Measurements from ENCODE around the gene PIGT. TPM values are rescaled to one million over a fixed set of nuclear protein-coding genes. Genes with fewer than 3 reads are reported as not detected.

The PIGT gene
- polyA plus RNA-seq, 1 of the 3 experiments (the other 2 are of a cell fraction): 144 TPM

DNA sequence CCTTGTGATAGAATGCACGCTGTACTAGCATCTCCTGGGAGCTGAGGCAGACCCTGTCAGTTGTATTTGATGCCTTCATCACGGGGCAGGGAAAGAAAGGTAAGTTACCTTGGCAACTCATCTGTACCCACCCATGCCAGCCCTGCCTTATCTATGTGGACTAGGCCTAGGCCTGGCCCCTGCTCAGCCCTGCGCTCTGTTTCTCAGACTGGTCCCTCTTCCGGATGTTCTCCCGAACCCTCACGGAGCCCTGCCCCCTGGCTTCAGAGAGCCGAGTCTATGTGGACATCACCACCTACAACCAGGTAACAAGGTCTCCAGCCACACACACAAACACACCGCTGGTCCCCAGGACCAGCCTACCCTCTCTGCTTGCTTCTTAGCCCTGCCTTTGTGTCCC, 4.2 kb downstream of the PIGT start:
- Histone ChIP-seq H3F3A (replicated peaks; ENCODE audit: insufficient read depth) (peaks cover 3% of the 10 kb centered on the region), H3K27me3 (ENCODE audit: insufficient read depth) (no peaks in the 10 kb centered on the region), H2AFZ (ENCODE audit: low read depth) (no peak overlapping the region), H3K4me2 (no peak overlapping the region), H3K4me1 (ENCODE audit: control insufficient read depth in 1 of 2, insufficient read depth in 2 of 2, low read depth in 1 of 2, low read length in 1 of 2) (peaks cover 6 to 7% of the 10 kb centered on the region in 2 experiments), H3K9me3 (no peaks in the 10 kb centered on the region), H3K9ac (no peak overlapping the region), H4K20me1 (ENCODE audit: insufficient read depth) (no peaks in the 10 kb centered on the region), H3K4me3 (ENCODE audit: low read depth in 2 of 2, low read length in 1 of 2) (no peak overlapping the region), H3K79me2 (ENCODE audit: insufficient read depth) (peaks cover 24% of the 10 kb centered on the region), H3K27ac (ENCODE audit: low read depth in 2 of 2, low read length in 1 of 2) (peak overlapping the region in 1 of 2 experiments; percentile 65; a peak in 2 of 4 replicates), H3K36me3 (replicated peaks in 1 of 2; ENCODE audit: control insufficient read depth in 1 of 2, insufficient read depth in 2 of 2, low read length in 1 of 2) (peaks cover 25 to 59% of the 10 kb centered on the region in 2 experiments), H3K9me2 (no peaks in the 10 kb centered on the region)
- TF ChIP-seq POLR2AphosphoS5 (IDR thresholded peaks at IDR 0.05; ENCODE audit: low read depth, low read length): no peak
- no peak for TF ChIP-seq TEAD4 (IDR thresholded peaks at IDR 0.05; ENCODE audit: borderline replicate concordance, insufficient read depth)
- CTCF ChIA-PET: interaction anchor here (0.6 to 1.7 kb wide), 6 partner anchors 13 to 101 kb away, joined by 3 to 15 read pairs (median 3); partner anchors contain the start of gene SYS1
- POLR2A ChIA-PET: no interaction called here
- DNase-seq: no peak
- WGBS (ENCODE audit: low lambda C conversion rate): 79% methylated on average over 7 of the region's 8 CpGs

- no peak overlapping the region for H3K4me2 ChIP-seq
- H3K4me3 ChIP-seq (ENCODE audit: low read depth in 2 of 2, low read length in 1 of 2): no peak overlapping the region
- no peaks in the 10 kb centered on the region for H3K9me3 ChIP-seq
- peaks cover 25 to 64% of the 10 kb centered on the region in 2 experiments for H3K36me3 ChIP-seq (replicated peaks in 1 of 2; ENCODE audit: control insufficient read depth in 1 of 2, insufficient read depth in 2 of 2, low read length in 1 of 2)
- H2AFZ ChIP-seq (ENCODE audit: low read depth): no peak overlapping the region
- H3K9me2 ChIP-seq: no peaks in the 10 kb centered on the region
- DNase-seq: no peak
- peaks cover 6 to 20% of the 10 kb centered on the region in 2 experiments; a peak in 2 of 4 replicates for H3K4me1 ChIP-seq (ENCODE audit: control insufficient read depth in 1 of 2, insufficient read depth in 2 of 2, low read depth in 1 of 2, low read length in 1 of 2)
- H3K27ac ChIP-seq (ENCODE audit: low read depth in 2 of 2, low read length in 1 of 2): no peak overlapping the region
- WGBS (ENCODE audit: low lambda C conversion rate): 100% methylated on average over 2 of the region's 2 CpGs
- H3K79me2 ChIP-seq (ENCODE audit: insufficient read depth): no peaks in the 10 kb centered on the region; the same call in 1 of the 2 replicates
- TF ChIP-seq ELF1 (IDR thresholded peaks at IDR 0.05) (no peak), RFX5 (IDR thresholded peaks at IDR 0.05; ENCODE audit: low read length) (no peak), TAF1 (IDR thresholded peaks at IDR 0.05; ENCODE audit: borderline replicate concordance, low read depth, low read length) (no peak), GABPA (IDR thresholded peaks at IDR 0.05; ENCODE audit: low read depth) (no peak), MXI1 (IDR thresholded peaks at IDR 0.05; ENCODE audit: low read depth, low read length) (no peak), NFIC (IDR thresholded peaks at IDR 0.05; ENCODE audit: borderline replicate concordance) (no peak), EZH2phosphoT487 (IDR thresholded peaks at IDR 0.05; ENCODE audit: borderline replicate concordance, low read depth) (no peak), RCOR1 (IDR thresholded peaks at IDR 0.05; ENCODE audit: low read length) (no peak), TEAD4 (IDR thresholded peaks at IDR 0.05; ENCODE audit: borderline replicate concordance, insufficient read depth) (no peak), NRF1 (IDR thresholded peaks at IDR 0.05; ENCODE audit: low read depth, low read length) (no peak)
- TF ChIP-seq, protein P1, sequence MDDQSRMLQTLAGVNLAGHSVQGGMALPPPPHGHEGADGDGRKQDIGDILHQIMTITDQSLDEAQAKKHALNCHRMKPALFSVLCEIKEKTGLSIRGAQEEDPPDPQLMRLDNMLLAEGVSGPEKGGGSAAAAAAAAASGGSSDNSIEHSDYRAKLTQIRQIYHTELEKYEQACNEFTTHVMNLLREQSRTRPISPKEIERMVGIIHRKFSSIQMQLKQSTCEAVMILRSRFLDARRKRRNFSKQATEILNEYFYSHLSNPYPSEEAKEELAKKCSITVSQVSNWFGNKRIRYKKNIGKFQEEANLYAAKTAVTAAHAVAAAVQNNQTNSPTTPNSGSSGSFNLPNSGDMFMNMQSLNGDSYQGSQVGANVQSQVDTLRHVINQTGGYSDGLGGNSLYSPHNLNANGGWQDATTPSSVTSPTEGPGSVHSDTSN (IDR thresholded peaks at IDR 0.05): no peak
- peaks cover 3% of the 10 kb centered on the region for H3F3A ChIP-seq (replicated peaks; ENCODE audit: insufficient read depth)
- H3K27me3 ChIP-seq (ENCODE audit: insufficient read depth): no peaks in the 10 kb centered on the region
- CTCF ChIA-PET: no interaction called here
- POLR2A ChIA-PET: no interaction called here
- H3K9ac ChIP-seq: no peak overlapping the region
- H4K20me1 ChIP-seq (ENCODE audit: insufficient read depth): no peaks in the 10 kb centered on the region
Observed at GRCh38 chr20:45423700-45424099, 7.8 kb downstream of the PIGT start.

Data from SK-N-SH (cell line).